NCI-H2196 (cell line): ENCODE measurements around the gene RRM1.
"Not testable (repeated sequence)": the region's sequence is repeated elsewhere in the genome, so short reads cannot be mapped to it uniquely, and the experiment has no call there.

ENCODE experiments used
- DNase-seq: peaks from one replicate; lab custom pipeline; 2025; ENCODE audit not compliant: unreplicated experiment; lab: John Stamatoyannopoulos, UW

The RRM1 gene

DNA sequence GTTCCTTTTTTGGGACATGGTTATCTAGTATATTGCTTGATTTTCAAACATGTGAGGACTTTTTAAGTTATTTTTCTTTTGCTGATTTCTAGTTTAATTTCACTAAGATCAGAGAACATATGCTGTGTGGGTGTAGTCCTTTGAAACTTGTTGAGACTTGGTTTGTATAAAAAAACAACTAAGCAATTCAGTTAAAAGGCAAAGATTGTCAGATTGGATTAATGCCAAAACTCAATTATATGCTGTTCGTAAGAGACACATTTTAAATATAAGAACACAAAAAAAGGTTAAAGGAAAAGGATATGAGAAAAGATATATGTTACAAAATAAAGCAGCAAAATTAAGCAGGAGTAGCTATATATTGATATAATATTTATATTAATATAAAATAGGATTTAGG, 17.8 kb upstream of the RRM1 start:
- no peak for DNase-seq

GRCh38 chr11:4083198-4083597, 11.4 kb upstream of the RRM1 start:
- DNase-seq, result no peak

DNA sequence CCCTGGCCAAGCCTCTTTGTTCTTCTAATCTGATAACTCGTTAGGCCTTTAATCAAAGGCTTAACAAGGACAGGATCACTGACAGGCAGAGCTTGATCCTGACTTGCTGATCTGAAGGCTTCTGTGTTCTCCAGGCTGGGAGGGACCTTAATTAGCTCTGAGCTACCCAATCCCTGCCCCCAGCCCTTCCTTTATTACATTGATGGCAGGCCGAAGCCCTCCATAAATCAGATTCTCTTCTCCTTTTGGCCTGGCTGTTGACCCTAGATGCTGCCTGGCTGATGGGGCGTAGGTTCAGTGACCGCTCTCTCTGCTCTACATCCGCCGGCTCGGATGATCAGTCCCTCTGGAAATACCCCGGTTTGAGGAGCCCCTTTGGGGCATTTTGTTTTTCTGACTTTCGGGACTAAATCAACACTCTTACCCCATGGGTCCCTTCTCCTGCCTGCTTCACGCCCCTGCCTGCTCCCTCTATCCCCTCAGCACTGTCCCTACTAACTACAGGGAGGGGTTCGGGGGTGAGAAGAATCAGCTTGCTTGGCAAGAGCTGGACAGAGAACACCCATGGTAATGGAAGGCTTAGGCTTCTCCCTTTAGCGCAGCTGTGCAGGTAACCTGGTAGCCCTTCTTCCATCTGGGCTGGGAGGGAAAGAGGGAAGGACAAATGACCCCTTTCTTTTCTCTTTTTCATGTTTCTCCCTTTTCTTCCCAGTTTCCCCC, 10.0 kb upstream of the RRM1 start:
- no peak for DNase-seq

- DNase-seq, result no peak
Measured at GRCh38 chr11:4085575-4085974, 9.0 kb upstream of the RRM1 start.

- no peak for DNase-seq
Measured at GRCh38 chr11:4086575-4087353, 7.8 kb upstream of the RRM1 start.

DNA sequence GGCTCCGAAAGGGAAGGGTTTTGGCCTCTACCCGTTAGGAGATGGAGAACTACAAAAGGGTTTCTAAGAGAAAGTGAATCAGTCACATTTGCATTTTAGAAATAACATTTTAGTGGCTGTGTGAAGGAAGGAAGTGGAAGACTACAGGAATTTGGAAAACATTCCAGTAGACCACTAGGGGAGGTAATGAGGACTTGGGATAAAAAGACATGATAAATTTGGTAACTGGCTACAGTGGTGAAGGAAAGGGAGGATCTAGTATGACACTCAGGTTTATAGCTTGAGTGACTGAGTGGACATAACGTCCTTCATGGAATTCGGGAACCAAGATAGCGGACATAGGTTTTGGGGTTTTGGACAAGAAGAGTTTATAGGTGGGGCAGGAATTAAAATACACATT, 7.0 kb upstream of the RRM1 start:
- no peak for DNase-seq

- no peak for DNase-seq
Measured at GRCh38 chr11:4090258-4090657, 4.3 kb upstream of the RRM1 start.

GRCh38 chr11:4092026-4092425, 2.6 kb upstream of the RRM1 start:
- DNase-seq, result no peak

DNA sequence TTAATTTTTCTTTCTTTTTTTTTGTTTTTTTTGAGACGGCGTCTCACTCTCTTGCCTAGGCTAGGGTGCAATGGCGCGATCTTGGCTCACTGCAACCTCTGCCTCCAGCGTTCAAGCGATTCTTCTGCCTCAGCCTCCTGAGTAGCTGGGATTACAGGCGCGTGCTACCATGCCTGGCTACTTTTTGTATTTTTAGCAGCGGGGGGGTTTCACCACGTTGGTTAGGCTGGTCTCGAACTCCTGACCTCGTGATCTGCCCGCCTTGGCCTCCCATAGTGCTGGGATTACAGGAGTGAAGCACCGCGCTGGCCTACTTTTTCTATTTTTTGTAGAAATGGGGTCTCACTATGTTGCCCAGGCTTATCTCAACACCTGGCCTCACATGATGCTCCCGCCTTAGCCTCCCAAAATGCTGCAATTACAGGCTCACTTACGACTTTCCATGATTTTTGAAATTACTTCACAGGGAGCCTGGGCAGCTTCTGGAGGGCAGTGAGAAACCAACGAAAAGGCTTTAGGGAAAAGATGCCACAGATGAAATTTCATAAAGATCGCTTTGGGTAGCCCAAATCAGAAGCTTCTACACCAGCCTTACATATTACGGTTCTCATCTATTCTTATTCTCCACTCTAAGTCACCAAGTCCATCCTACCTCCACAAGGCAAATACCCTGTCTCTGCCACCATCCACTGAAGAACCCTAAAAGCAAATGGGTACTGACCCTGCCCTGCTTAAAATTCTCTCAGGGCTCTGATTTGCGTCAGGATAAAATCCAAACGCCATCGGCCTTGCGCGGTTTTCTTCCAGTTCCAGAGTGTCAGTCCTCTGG, 866 bp upstream of the RRM1 start:
- peak; percentile 48 for DNase-seq

- no peak for DNase-seq
Measured at GRCh38 chr11:4095509-4096230, 1.1 kb downstream of the RRM1 start.

DNA sequence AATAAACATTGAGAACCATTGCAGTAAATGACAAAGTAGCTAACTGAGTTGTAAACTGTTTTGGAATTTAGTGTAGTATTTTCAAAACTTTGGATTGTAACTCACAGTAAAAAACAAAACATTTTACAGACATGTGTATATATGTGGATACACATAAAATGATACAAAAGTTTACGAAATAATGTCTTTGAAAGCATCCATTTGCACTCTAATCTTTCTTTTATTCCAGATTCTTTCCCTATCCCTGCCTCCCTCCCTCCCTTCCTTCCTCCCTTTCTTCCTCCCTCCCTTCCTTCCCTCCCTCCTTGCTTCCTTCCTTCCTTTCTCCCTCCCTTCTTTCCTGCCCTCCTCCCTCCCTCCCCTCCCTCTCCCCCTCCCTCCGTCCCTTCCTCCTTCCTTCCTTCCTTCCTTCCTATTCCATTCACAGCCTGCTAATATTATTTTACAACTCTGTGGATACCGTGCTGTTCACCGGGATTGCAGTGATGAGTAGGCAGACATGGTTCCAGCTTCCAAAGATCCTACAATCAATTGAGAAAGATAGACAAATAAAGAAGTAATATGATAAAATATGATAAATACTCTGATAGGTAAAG, 3.5 kb downstream of the RRM1 start:
- no peak for DNase-seq

DNA sequence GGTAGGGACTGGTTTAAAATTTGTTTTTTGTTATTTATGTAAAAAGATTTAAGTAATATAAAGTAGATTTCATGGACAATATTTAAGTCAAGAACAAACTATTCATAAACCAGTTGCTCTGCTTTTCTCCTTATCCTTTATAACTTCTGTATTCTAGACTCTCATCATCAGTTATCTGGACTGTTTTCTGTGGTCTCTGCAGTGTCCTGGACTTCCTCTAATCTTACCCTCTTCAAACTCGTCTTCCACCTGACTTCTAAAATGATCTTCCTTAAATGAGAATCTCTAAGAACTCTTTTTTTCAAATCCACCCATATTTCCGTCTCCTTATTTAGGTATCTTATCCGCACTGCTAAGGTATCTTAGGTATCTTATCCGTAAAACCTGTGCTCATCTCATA, 8.1 kb downstream of the RRM1 start:
- DNase-seq, result no peak

DNA sequence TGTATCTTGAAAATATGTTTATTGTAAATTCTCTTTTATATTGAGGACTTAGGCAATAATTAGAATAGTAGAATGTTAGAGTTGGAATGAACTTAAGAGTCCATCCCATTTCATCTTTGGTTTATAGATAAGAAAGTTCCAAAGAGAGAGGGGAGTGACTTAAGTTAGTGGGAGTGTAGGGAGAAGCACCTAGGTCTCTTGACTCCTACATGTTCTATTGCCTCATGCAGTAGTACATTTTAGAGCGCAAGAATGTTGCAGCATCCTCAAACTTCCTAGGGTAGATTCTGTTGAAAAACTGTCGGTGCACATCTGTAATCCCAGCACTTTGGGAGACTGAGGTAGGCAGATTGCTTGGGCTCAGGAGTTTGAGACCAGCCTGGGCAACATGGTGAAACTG, 8.7 kb downstream of the RRM1 start:
- DNase-seq, result no peak

DNA sequence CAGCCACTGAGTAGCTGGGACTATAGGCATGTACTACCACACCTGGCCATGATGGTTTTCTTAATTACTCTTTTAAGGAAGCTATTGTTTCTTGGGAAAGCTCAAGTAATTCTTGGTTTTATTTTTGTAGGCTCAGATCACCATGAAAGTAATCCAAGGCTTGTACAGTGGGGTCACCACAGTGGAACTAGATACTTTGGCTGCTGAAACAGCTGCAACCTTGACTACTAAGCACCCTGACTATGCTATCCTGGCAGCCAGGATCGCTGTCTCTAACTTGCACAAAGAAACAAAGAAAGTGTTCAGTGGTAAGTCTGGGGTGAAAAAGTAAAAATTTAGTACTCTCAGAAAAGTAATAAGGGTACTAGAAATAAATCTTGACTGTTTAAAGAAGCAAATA, 11.3 kb downstream of the RRM1 start:
- no peak for DNase-seq

GRCh38 chr11:4111834-4112233, 17.2 kb downstream of the RRM1 start:
- DNase-seq, result no peak

GRCh38 chr11:4115128-4115527, 20.5 kb downstream of the RRM1 start:
- no peak for DNase-seq

DNA sequence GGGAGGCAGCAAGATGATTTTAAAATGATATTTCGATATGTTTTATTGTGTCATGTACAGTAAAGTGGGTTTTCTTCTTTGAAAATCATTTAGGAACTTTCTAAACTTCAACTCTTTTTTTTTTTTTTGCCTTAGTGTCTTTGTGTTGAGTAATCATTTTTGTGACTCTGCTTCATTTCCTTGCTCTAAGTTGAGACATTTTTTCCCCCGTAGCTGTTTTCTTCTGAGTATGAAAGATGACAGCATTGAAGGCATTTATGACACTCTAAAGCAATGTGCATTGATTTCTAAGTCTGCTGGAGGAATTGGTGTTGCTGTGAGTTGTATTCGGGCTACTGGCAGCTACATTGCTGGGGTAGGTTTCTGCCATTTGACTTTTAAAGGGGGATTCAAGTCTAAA, 23.5 kb downstream of the RRM1 start:
- no peak for DNase-seq

- no peak for DNase-seq
Measured at GRCh38 chr11:4123218-4123617, 28.6 kb downstream of the RRM1 start.

DNA sequence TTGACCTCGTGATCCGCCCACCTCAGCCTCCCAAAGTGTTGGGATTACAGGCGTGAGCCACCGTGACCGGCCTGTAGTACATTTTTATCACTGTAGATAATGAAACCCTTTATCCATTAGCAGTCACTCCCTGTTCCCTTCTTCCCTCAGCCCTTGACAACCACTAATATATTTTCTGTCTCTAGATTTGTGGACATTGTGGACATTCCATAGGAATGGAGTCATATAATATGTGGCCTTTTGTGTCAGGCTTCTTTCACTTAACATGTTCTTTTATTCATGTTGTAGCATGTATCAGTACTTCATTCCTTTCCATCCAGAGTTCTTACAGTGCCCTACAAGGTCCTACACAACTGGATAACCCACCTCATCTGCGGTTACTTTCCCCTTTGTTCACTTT, 30.5 kb downstream of the RRM1 start:
- DNase-seq, result no peak

DNA sequence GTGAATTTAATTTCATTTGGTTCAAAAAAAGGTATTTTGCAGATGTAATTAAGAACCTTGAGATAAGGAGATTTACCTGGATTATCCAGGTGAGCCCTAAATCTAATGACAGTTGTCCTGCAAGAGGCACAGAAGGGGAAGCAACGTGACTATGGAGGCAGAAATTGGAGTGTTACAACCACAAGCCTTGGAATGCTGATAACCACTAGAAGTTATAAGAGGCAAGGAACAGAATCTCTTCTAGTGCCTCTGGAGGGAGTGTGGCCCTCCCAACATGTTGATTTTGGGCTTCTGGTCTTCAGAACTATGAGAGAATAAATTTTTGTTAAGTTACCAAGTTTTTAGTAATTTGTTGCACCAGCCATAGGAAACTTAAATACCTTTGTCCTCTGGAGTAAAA, 32.8 kb downstream of the RRM1 start:
- DNase-seq, result no peak

- DNase-seq, result not testable (repeated sequence)
Measured at GRCh38 chr11:4130219-4130618, 35.6 kb downstream of the RRM1 start.
